ENCODE data around the gene RORC.
"Not testable (repeated sequence)": the region's sequence is repeated elsewhere in the genome, so short reads cannot be mapped to it uniquely, and the experiment has no call there.

The RORC gene

DNA sequence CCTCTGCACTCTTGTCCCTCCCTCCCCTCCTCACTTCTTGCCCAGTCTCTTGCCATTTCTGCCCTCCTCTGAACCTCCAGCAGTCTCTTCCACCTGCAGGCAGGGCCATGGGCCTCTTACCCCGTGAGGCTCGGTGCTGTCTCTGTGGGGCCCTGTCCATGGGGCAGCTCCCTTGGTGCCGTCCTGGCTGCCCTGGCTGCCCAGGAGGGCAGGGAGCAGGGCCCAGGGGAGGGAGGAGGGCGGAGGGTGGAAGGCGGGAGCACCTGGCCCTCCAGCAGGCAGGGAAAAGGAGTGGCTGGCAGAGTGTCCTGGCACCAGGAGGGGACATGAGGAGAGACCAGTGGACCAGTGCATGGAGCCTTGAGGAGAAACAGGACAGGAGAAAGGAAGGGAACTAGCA is at the start of gene RORC:
TSS of gene RORC (minus strand) at position 198 of the 400 bp plus-strand sequence. CDS start at position 160, 38 bp downstream.
- no peak for DNase-seq (ENCODE audit: low spot score)

DNA sequence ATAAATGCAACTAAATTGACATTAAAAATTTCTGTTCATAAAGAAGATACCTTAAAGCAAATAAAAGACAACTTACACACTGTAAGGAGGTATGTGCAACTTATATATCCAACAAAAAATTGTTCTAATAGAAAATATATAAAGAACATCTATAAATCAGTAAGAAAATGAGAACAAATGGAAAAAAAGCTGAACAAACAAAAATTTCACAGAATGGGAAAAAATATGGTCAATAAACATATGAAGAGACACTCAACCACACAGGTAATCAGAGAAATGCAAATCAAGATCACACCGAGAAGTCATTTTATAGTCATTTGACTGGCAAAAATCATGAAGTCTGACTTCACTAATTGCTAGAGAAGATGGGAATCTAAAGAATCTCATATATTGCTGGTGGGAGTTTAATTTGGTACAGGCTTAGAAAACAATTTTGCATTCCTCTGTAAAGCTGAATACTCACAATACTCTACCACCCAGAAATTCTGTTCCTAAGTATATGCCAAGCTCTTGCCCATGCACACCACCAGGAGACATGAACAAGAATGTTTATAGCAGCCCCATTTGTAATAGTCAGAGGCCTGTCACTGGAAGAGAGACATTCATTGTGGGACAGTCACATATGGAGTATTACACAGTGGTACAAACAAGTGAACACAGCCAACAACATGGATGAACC is 44.0 kb upstream of the RORC start:
- no peak for DNase-seq (ENCODE audit: low spot score)

DNA sequence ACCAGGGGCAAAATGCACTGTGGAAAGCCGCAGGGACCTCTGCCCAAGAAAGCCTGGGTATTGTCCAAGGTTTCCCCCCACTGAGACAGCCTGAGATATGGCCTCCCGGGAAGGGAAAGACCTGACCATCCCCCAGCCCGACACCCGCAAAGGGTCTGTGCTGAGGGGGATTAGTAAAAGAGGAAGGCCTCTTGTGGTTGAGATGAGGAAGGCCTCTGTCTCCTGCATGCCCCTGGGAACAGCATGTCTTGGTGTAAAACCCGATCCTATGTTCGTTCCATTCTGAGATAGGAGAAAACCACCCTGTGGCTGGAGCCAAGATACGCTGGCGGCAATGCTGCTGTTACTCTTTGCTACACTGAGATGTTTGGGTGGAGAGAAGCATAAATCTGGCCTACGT is 41.2 kb upstream of the RORC start:
- not testable (repeated sequence) for DNase-seq (ENCODE audit: low spot score)

DNA sequence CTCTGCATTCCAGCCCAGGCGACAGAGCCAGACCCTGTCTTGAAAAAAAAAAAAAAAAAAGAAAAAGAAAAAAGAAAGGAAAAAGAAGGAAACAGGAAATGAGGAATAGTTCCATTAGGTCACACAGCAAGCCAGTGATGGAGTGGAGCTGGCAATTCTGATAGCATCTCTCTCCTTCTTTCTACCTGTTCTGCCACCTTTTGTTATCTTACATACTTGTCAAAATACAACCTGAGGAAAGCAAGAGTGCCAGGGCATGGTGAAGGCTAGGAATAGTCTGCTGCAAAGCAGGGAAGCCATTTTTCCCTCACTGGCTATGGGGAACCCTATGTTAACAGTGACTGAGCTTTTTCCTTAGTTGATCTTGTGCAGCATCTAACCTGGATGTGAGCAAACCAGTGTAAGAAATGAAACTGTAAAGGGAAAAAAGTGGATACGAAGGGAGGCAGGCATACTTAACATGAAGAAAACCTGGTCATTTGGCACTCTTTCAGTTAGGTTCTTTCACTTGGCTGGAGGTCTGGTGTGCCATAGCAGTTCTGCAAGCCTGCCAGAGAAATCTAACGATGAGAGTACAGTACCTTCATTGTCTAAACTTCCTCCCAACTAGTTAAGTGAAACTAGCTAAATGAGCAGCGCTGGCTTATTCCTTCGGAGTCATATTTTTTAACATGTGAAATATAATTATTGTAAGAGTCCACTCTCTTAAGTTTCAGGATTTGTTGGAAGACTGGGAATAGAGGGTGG is 39.9 kb upstream of the RORC start:
- DNase-seq (ENCODE audit: low spot score): no peak

DNA sequence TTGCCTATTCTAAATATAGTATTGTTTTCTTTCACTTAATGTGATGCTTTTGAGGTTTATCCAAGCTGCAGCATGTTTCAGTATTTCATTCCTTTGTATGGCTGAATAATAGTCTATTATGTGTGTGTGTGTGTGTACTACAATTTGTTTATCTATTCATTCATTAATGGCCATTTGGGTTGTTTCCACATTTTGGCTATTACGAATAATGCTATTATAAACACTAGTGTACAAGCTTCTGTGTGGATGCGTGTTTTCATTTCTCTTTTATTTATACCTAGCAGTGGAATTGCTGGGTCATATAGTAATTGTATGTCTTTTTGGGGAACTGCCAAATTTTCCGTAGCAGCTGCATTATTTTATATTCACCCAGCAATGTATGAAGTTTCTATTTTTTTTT is 36.9 kb upstream of the RORC start:
- DNase-seq (ENCODE audit: low spot score): no peak

DNA sequence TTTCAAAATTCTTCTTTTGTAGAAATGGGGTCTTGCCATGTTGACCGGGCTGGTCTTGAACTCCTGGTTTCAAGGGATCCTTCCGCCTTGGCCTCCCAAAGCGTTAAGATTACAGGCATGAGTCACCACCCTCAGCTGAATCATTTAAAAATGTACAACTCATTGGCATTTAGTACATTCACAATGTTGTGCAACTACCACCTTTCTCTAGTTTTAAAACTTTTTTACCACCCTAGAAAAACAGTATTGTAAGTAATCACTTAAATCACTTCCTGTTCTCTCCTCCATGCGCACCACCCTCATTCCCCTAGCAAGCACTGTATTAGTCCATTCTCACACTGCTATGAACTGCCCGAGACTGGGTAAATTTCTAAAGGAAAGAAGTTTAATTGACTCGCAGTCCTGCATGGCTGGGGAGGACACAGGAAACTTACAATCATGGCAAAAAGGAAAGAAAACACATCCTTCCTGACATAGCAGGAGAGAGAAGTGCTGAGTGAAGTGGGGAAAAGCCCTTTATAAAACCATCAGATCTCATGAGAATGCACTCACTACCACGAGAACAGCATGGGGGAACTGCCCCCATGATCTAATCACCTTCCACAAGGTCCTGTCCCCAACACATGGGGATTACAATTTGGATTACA is 36.3 kb upstream of the RORC start:
- DNase-seq (ENCODE audit: low spot score): no peak

DNA sequence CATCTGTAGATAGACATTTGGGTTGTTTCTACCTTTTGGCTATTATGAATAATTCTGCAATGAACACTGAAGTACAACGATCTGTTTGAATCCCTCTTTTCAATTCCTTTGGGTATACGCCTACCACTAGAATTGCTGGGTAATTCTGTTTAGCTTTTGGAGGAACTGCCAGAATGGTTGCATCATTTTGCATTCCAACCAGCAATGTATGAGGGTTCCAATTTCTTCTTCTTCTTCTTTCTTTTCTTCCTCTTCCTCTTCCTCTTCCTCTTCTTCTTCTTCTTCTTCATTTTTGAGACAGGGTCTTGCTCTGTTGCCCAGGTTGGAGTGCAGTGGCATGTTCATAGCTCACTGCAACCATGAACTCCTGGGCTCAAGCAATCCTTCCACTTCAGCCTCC is 35.7 kb upstream of the RORC start:
- no peak for DNase-seq (ENCODE audit: low spot score)

DNA sequence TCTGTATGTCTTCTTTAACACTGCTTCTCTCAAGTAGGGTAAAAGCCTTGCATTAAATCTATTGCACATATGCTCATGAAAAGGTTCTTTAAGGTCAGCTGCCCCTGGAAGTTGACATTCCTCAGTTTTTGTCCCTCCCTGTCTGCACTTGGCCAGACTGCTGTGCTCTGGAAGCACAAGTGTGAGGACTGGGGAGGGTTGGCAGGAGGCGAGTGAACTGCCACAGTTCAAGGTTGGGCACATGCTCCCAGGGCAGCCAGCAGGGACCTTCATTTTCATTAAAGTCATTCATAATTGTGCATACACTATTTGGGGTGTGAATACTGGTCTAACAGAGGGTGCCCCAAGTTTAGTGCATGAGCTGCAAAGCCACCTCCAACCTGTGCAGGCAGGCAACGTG is 32.8 kb upstream of the RORC start:
- no peak for DNase-seq (ENCODE audit: low spot score)

DNA sequence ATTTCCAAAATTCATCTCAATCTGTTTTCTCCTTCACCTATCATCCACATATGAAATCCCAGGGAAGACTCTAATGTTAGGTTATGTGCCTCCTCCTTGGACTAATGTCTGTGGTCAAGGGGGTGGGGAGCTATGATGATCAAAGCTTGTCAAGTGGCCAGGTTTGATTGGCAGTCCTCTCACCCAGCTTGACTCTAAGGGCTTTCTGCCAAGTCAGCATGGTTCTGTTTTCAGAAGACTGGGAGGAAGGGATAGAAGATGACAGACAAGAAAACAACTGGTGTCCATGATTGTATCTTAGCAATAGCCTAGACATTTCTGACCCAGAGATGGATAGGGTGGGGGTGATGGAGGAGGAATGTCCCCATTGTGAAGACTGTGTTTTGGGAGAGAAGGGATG is 31.0 kb upstream of the RORC start:
- DNase-seq (ENCODE audit: low spot score): no peak

DNA sequence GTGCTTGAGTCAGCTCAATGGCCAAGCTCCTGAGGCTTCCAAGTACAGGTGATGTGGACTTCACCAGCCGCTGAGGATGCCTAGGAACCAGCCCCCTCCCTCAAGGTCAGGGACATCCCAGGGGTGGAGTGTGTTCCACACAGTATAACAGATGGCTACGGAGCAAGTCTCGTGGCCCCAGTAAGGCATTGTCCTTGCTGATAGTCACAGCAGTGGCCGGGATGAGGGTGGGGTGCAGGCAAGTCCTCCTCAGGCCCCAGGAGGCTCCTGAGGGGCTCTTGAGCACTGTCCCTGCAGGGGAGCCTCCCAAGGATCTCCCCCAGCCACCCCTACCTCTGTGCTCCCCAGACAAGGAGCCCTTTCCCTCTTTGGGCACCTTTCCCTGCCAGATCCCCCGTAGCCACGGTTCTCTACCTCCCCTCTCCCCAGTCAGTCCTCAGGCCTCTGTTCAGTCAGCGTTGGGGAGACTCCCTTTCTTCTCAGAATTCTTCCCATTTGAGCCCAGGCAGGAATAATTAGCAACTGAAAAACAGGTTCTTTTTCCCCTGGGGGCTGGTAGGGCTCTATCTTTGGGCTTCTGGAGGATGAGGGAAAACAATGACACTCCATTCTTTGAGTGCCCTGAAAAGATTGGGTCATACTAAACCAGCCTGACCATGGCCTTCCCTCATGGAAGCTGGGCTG is 29.0 kb upstream of the RORC start:
- DNase-seq (ENCODE audit: low spot score): no peak

DNA sequence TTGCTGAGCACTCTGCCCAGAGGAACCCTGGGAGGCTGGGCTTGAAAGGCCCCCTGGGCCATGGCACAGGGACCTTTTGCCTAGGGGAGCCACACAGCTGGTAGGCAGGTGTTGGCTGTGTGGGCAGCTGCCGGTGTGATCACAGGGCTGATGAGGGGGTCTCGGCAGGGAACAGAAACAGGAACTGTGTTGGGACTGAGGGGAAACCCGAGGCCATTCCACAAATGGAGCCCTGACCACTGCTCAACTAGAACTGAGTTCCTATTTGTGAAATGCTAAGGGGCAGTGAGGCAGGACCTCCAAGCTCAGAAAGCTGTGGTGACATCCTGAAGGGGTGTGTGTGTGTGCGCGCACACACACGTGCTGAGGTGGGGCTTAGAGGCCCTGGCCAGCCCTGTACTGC is 28.3 kb upstream of the RORC start:
- DNase-seq (ENCODE audit: low spot score): no peak

DNA sequence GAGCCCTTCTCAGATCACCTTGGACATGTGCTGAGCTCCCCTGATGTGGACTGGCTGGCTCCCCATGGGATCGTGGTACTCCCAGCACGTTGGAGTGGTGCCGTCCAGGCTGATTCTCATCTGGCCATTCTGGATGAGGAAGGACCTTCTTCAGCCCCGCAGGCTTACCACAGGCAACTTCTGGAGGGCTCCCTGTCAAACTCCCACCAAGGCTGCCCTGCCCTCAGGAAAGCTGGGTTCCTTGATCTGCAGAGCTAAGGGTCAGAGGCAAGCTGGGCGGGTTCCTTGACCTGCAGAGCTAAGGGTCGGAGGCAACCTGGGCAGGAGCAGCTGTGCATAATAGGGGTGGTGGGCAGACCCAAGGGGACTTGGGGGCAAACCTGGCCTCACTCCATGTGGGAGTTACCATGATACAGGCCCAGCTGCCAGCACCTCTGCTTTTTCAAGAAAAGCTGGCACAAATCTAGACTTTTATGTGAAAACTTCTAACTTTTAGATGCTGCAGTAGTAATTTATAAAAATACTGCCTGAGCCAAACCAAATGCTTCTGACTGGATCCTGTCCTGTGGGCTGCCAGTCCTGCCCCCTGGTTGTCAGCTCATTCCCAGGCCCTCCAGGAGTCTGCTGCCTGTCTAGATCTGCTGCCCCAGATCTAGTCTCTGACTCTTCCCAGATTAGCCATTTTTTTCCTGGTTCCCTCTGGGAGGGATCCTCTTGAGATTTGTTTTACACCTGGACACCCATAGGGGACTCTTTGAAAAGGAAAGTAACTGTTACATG is 27.5 kb upstream of the RORC start:
- no peak for DNase-seq (ENCODE audit: low spot score)

DNA sequence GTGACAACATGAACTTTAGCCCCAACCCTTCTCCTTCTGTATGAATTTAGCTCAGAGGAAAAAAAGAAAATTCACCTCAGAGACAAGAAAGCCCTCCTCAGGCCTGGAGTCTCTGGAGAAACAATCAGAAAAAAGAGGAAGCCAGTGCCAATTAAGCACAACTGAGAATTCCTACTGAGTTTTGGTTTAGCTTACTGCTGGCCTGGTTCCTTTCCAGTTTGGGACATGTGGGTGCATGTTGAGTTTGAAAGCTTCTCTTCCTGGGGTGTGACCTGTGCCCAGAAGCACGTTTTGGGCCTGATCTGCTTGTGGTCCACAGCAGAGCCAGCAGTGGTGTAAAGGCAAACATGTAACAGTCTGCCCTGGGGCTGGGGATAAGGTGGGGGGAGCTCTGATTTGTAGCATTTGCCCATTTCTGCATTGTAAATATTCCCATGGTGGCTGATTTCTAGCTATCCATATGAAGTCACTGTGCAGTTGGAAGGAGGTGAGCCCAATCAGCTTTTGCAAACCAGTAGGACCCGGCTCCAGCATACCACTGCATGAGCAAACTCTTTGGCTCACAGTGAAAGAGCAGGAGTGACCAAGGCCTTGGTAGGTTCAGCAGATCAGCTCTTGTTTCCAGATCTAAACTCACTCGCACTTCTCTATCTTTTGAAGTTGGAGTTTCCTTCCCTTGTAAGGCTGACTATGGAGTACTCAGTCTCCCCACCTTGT is 26.6 kb upstream of the RORC start:
- DNase-seq (ENCODE audit: low spot score): no peak

DNA sequence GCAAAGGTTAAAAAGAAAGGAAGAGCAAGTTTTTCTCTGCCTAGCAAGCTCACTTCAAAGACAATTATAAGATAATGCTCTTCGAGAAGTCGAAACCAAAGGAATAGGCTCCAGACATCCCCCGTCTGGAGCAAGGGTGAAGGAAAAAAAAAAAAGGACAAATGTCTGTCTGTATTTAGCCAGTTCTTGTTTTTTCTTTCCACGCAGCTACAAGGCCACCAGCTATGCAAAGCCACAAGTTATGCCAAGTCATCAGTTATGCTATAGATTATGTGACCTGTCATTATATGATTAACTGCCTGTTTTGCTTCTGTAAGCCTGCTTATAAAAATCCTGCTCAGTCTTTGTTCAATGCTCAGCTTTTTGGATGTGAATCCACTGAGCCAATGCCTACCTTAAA is 24.3 kb upstream of the RORC start:
- no peak for DNase-seq (ENCODE audit: low spot score)

DNA sequence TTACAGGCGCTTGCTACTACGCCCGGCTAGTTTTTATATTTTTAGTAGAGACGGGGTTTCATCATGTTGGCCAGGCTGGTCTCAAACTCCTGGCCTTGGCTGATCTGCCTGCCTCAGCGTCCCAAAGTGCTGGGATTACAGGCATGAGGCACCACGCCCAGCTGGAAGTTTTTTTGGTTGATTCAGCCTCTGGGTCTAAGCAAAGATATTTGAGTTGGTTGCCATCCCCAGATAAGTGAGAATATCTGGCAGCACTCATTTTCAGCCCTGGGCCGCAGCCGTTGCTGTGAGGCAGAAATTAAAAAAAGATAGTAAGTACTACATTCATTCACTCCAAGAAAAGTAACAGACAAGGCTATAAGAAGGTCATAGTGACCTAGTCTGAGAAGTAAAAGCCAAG is 23.9 kb upstream of the RORC start:
- not testable (repeated sequence) for DNase-seq (ENCODE audit: low spot score)

DNA sequence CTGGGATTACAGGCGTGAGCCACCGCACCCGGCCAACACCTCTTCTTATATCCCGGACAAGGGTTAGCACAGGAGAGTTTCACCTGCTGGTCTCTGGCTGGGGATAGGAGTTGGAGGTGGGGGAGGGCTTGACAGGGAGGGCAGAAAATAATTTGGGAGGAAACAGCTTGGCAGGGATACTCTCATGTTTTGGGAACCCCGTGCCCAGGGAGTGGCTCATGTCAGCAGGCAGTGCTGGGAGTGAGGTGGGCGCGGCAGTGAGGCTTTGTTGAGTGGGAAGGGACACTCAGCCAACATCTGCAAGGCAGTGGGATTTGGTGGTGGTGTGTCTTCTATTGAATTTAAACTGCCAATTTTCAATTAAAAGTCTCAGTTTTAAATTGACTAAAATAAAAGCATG is 23.1 kb upstream of the RORC start:
- DNase-seq (ENCODE audit: low spot score): no peak

DNA sequence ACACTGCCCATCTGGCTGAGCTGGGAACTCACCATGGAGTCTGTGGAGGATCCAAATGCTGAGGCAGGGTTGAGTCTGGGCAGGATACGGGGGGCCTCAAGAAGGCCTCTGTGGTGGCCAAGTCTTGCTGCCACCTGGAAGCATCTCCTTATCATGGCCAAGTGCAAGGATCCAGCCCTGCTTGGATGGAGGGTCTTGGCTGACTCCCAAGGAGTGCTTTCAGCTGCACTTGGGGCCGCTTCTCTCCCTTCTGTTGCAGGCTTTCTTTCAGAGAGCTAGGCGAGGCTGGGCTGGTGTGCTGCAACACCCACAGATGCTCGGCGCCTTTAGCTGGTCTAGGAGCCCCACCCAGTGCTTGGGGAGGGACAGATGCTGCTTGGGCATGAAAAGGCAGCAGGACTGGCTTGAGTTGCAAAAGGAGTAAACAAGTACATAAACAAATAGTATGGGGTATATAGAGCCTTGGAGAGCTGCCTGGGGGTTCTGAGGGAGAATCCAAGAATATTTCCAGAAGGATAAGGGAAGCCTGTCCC is 21.9 kb upstream of the RORC start, which contains the start of gene THEM5:
TSS of gene THEM5 (minus strand) at position 302 of the 533 bp plus-strand sequence. CDS start at position 155, 147 bp downstream.
- DNase-seq (ENCODE audit: low spot score): no peak

DNA sequence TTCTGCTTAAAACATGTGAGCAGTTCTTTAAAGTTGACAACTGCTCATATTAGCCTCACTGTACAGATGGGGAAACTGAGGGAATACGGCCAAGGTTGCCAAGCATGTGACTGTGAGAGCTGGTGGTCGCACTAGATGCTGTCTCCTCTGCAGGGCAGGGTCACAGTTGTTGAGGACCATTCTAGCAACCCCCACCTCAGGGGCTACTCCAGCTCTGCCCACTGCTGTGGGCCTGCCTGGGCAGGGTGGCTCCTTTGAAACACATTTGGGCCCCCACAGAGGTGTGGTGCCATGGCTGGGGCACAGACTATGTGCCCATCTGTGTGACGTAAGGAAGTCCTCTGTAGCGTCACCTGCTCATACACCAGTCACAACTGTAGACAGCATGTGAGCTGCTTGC is 21.1 kb upstream of the RORC start:
- no peak for DNase-seq (ENCODE audit: low spot score)

DNA sequence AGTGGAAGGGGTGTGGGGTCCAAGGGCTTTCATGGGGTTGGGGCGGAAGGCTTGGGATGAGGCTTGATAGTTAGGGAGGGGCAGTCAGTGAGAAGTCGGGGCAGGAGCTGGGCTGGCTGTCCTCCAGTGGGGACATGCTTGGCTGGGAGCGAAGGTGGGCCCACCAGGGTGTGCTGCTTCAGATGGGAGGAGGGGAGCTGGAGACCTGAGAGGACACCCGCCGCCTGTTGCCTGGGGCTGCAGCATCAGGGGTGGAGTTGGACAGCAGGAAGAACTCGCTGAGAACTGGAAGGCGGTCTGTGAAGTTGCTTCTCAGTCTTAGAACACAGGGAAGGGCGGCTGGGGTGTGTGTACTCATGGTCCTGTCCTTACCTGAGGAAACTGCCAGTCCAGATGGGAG is 20.3 kb upstream of the RORC start:
- DNase-seq (ENCODE audit: low spot score): no peak

DNA sequence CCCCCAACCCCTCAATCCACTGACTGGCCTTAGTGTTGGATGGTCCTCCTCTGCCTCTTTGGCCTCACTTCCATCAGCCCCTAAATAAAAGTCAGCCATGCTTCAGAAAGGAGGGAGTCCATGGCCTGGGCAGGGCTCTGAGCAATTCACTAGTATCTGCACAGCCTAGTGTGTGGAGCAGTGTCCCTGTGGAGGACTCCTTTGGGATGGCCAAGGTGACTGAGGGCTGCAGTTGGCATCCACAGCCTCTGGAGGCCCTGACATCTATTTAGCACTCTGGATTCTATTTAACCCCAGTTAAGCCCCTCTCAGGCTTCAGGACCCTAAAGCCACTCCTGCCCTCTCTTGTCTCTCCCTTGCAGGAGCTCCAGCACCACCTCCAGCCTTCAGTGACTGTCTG is 18.3 kb upstream of the RORC start:
- DNase-seq (ENCODE audit: low spot score): no peak

DNA sequence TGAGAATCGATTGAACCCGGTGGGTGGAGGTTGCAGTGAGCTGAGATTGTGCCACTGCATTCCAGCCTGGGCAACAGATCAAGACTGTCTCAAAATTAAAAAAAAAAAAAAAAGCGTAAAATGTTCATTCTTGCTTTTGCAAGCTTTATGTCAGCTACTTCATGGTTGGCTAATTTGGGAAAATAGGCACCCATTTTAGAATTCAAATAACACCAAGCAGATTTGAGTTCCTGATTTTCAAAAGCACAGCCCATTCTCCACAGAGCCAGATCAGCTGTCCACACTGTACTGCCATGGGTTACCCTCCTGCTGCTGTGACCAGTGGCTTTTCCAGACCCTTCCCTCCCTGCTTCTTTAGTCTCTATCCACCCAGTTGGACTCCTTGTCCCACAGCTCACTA is 17.5 kb upstream of the RORC start:
- no peak for DNase-seq (ENCODE audit: low spot score)

All from HuH-7 (cell line).